GM12878 (cell line): ENCODE results near the gene HCFC2. TPM values are rescaled to one million over a fixed set of nuclear protein-coding genes. Genes with fewer than 3 reads are reported as not detected.
A peak's percentile ranks its signal among the peaks of the same experiment; 100 is the strongest.

Experiments
- ATF7 ChIP-seq: fragments of 450-650 bp; IDR thresholded peaks from 2 replicates; pipeline ENCODE4 v1.6.1; 2016; ENCODE audit warnings: low read depth, mild to moderate bottlenecking
- CREM ChIP-seq: IDR thresholded peaks from 2 replicates; pipeline ENCODE4 v1.6.1; 2014; ENCODE audit warnings: antibody characterized with exemption, low read depth
- E2F4 ChIP-seq: IDR thresholded peaks from 2 replicates; pipeline ENCODE4 v1.6.1; 2012; ENCODE audit warnings: low read depth, low read length, improper control_type of control experiment
- FOS ChIP-seq: IDR thresholded peaks from 3 replicates; pipeline ENCODE4 v1.6.1; 2011; ENCODE audit warnings: borderline replicate concordance; ENCODE audit not compliant: insufficient read length; ENCODE audit errors: extremely low read depth
- HCFC1 ChIP-seq: fragments of 150-350 bp; IDR thresholded peaks from 2 replicates; pipeline ENCODE4 v1.6.1; 2014; ENCODE audit warnings: low read length
- KAT2A ChIP-seq: conservative IDR thresholded peaks from 2 replicates; pipeline ENCODE4 v1.6.1; 2011; ENCODE audit warnings: low read depth, low read length; ENCODE audit not compliant: control insufficient read depth
- MXI1 ChIP-seq: fragments of 150-350 bp; IDR thresholded peaks from 2 replicates; pipeline ENCODE4 v1.6.1; 2011; ENCODE audit warnings: low read depth, mild to moderate bottlenecking, inconsistent platforms, low read length, improper control_type of control experiment
- NBN ChIP-seq: fragments of 450-650 bp; IDR thresholded peaks from 2 replicates; pipeline ENCODE4 v1.6.1; 2016
- NFYA ChIP-seq: IDR thresholded peaks from 2 replicates; pipeline ENCODE4 v1.6.1; 2011; ENCODE audit warnings: low read depth, mild to moderate bottlenecking, low read length, improper control_type of control experiment, borderline replicate concordance
- NRF1 ChIP-seq: conservative IDR thresholded peaks from 2 replicates; pipeline ENCODE4 v1.6.1; 2011; ENCODE audit warnings: mild to moderate bottlenecking, low read depth, low read length, improper control_type of control experiment
- POLR2A ChIP-seq: IDR thresholded peaks from 2 replicates; pipeline ENCODE4 v1.6.1; 2011; ENCODE audit warnings: low read depth, mild to moderate bottlenecking, low read length
- POU2F2 ChIP-seq: IDR thresholded peaks from 3 replicates; pipeline ENCODE4 v1.6.1; 2011; ENCODE audit warnings: low read depth, mild to moderate bottlenecking, low read length, borderline replicate concordance
- RUNX3 ChIP-seq: IDR thresholded peaks from 2 replicates; pipeline ENCODE4 v1.6.1; 2012; ENCODE audit warnings: low read length, inconsistent platforms
- SIN3A ChIP-seq: IDR thresholded peaks from 2 replicates; pipeline ENCODE4 v1.6.1; 2012; ENCODE audit warnings: low read depth, low read length, improper control_type of control experiment
- SMAD5 ChIP-seq: IDR thresholded peaks from 2 replicates; pipeline ENCODE4 v1.6.1; 2016; ENCODE audit warnings: antibody characterized with exemption, low read depth
- SP1 ChIP-seq: IDR thresholded peaks from one replicate; pipeline ENCODE4 v1.6.1; 2011; ENCODE audit warnings: low read depth, low read length
- TAF1 ChIP-seq: IDR thresholded peaks from 2 replicates; pipeline ENCODE4 v1.6.1; 2011; ENCODE audit warnings: mild to moderate bottlenecking, low read depth, low read length, borderline replicate concordance
- TCF3 ChIP-seq: IDR thresholded peaks from 2 replicates; pipeline ENCODE4 v1.6.1; 2012; ENCODE audit warnings: low read depth, mild to moderate bottlenecking, low read length, borderline replicate concordance; ENCODE audit not compliant: insufficient read depth
- ZNF24 ChIP-seq: fragments of 450-650 bp; IDR thresholded peaks from 2 replicates; pipeline ENCODE4 v1.6.1; 2017; ENCODE audit warnings: antibody characterized with exemption, mild to moderate bottlenecking
- ZNF384 ChIP-seq: IDR thresholded peaks from 2 replicates; pipeline ENCODE4 v1.6.1; 2012; ENCODE audit warnings: low read depth, mild to moderate bottlenecking, low read length, improper control_type of control experiment, borderline replicate concordance
- ZZZ3 ChIP-seq: IDR thresholded peaks from 2 replicates; pipeline ENCODE4 v1.6.1; 2011; ENCODE audit warnings: low read depth; ENCODE audit not compliant: control insufficient read depth, insufficient read length
- polyA plus RNA-seq, 11 experiments: library from polyadenylated mRNA; depleted of rRNA in 4 of 11; unstranded in 6 of 11; stranded (reverse) in 5 of 11; fragments of >200 nt; fragmentation: Nextera tagmentation in 4 of 11; fragmentation: Illumina TruSeq in 1 of 11; extraction: Ambion mirVana in 4 of 11; extraction: Trizol in 1 of 11; gene quantifications; 1 replicate in 1 of 11; 2 replicates in 10 of 11; pipeline versions ENCODE4 v1.2.1 to v1.2.3, GENCODE V29; 2011 to 2016; ENCODE audit warnings: inconsistent platforms in 2 of 11, missing spikeins in 2 of 11, low read depth in 1 of 11
- total RNA-seq, 4 experiments: library from RNA; depleted of rRNA in 3 of 4; stranded (reverse); fragments of >200 nt in 3 of 4; fragmentation: Illumina TruSeq in 1 of 4; extraction: Trizol in 1 of 4; gene quantifications; 2 replicates each; pipeline versions ENCODE4 v1.2.1 to v1.2.3, GENCODE V29; 2013 to 2021
- TF ChIP-seq, protein P1 (sequence below): fragments of 450-650 bp; IDR thresholded peaks from 2 replicates; pipeline ENCODE4 v1.6.1; 2017; ENCODE audit warnings: mild to moderate bottlenecking, moderate library complexity
- TF ChIP-seq, protein P2 (sequence below): IDR thresholded peaks from 2 replicates; pipeline ENCODE4 v1.6.1; 2012; ENCODE audit warnings: low read depth, low read length, improper control_type of control experiment
- TF ChIP-seq, protein P3 (sequence below): fragments of 450-650 bp; IDR thresholded peaks from 2 replicates; pipeline ENCODE4 v1.6.1; 2017; ENCODE audit warnings: mild to moderate bottlenecking

The HCFC2 gene
- total and polyA plus RNA-seq, 10 of the 15 experiments (the other 5 are each of a cell fraction or from before 2014, with no cell fraction given): 1.8 to 14.2 (median 9.3) TPM

DNA sequence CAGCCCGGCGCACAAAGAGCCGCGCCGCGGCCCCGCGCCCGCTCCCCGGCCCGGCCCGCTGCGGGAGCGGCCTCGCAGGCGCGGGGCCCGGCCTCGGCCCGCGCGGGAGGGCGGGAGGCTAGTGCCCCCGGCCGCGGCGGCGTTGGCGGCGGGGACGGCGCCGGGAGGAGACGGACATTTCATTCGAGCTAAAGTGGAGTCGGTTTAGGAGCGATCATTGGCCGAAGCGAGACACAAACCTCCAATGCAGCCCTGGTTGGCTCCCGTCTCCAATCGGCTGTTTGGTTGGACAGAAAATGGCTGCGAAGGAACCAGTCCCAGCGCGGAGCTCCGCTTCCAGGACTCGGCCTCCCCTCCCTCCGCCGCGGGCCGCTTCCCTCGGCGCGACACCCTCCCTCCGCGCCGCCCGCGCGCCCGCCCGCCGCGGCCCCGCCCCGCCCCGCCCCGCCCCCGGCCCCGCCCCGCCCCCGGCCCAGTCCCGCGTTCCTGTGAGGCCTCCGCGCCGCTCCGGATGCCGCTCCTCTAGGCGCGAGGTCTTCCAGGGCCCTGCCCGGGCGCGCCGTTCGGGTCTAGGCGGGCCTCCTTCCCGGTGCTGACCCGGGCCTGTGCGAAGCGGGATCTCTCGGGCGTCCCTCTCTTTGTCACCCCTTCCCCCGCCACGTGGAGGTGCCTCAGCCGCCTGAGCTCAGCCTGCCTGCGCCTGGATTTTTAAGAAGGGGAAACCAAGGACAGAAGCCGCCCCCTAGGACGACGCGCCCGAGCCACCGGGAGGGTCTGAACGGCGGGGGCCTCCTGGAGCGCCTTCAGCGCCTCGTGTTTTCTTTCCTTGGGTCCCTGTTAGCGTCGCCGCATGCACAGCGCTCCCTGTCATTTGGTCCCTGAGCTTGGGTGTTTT is 73.8 kb downstream of the HCFC2 start, which contains the start of gene NFYB (continued):
- TF ChIP-seq, protein P1, sequence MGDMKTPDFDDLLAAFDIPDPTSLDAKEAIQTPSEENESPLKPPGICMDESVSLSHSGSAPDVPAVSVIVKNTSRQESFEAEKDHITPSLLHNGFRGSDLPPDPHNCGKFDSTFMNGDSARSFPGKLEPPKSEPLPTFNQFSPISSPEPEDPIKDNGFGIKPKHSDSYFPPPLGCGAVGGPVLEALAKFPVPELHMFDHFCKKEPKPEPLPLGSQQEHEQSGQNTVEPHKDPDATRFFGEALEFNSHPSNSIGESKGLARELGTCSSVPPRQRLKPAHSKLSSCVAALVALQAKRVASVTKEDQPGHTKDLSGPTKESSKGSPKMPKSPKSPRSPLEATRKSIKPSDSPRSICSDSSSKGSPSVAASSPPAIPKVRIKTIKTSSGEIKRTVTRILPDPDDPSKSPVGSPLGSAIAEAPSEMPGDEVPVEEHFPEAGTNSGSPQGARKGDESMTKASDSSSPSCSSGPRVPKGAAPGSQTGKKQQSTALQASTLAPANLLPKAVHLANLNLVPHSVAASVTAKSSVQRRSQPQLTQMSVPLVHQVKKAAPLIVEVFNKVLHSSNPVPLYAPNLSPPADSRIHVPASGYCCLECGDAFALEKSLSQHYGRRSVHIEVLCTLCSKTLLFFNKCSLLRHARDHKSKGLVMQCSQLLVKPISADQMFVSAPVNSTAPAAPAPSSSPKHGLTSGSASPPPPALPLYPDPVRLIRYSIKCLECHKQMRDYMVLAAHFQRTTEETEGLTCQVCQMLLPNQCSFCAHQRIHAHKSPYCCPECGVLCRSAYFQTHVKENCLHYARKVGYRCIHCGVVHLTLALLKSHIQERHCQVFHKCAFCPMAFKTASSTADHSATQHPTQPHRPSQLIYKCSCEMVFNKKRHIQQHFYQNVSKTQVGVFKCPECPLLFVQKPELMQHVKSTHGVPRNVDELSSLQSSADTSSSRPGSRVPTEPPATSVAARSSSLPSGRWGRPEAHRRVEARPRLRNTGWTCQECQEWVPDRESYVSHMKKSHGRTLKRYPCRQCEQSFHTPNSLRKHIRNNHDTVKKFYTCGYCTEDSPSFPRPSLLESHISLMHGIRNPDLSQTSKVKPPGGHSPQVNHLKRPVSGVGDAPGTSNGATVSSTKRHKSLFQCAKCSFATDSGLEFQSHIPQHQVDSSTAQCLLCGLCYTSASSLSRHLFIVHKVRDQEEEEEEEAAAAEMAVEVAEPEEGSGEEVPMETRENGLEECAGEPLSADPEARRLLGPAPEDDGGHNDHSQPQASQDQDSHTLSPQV: no peak
- peak; percentile 58; the same call in 2 of the 3 replicates for TF ChIP-seq POU2F2
- no peak for TF ChIP-seq ZZZ3
- no peak for TF ChIP-seq ZNF24
- peak; percentile 49; the same call in 1 of the 2 replicates for TF ChIP-seq SIN3A
- TF ChIP-seq, protein P2, sequence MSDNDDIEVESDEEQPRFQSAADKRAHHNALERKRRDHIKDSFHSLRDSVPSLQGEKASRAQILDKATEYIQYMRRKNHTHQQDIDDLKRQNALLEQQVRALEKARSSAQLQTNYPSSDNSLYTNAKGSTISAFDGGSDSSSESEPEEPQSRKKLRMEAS: peak; percentile 66; the same call in 1 of the 2 replicates
- TF ChIP-seq SMAD5: peak; percentile 51; the same call in 1 of the 2 replicates
- TF ChIP-seq POLR2A: peak; percentile 81
- peak; percentile 48 for TF ChIP-seq HCFC1
- TF ChIP-seq, protein P3, sequence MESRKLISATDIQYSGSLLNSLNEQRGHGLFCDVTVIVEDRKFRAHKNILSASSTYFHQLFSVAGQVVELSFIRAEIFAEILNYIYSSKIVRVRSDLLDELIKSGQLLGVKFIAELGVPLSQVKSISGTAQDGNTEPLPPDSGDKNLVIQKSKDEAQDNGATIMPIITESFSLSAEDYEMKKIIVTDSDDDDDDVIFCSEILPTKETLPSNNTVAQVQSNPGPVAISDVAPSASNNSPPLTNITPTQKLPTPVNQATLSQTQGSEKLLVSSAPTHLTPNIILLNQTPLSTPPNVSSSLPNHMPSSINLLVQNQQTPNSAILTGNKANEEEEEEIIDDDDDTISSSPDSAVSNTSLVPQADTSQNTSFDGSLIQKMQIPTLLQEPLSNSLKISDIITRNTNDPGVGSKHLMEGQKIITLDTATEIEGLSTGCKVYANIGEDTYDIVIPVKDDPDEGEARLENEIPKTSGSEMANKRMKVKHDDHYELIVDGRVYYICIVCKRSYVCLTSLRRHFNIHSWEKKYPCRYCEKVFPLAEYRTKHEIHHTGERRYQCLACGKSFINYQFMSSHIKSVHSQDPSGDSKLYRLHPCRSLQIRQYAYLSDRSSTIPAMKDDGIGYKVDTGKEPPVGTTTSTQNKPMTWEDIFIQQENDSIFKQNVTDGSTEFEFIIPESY: 0 out of 2 replicates have a peak, but pooled peaks have one; percentile 18
- no peak for TF ChIP-seq ATF7
- no peak for TF ChIP-seq NRF1
- TF ChIP-seq NFYA: peak; percentile 49; the same call in 1 of the 2 replicates
- peak; percentile 62; the same call in 1 of the 2 replicates for TF ChIP-seq MXI1
- TF ChIP-seq KAT2A: peak; percentile 97
- 0 out of 2 replicates have a peak, but pooled peaks have one; percentile 53 for TF ChIP-seq RUNX3
- peak; percentile 95 for TF ChIP-seq SP1
- TF ChIP-seq TAF1: peak; percentile 76; the same call in 1 of the 2 replicates
- no peak for TF ChIP-seq ZNF384
- peak; percentile 39; the same call in 1 of the 2 replicates for TF ChIP-seq CREM
- peak; percentile 23; the same call in 1 of the 2 replicates for TF ChIP-seq E2F4
- TF ChIP-seq FOS: peak; percentile 21
- TF ChIP-seq TCF3: 0 out of 2 replicates have a peak, but pooled peaks have one; percentile 55
- TF ChIP-seq NBN: no peak
